Neural crest cell (in vitro differentiated cells): ENCODE results near the gene BTN2A1. TPM values are rescaled to one million over a fixed set of nuclear protein-coding genes. Genes with fewer than 3 reads are reported as not detected.

Experiments used
- DNase-seq: peaks from one replicate; pipeline ENCODE4 v3.0.0; 2021; ENCODE audit warnings: low read depth, mixed read lengths, low spot score
- H3K27ac Mint-ChIP-seq: one replicate; pipeline ENCODE4 v1.8.0; 2021; ENCODE audit warnings: mild to moderate bottlenecking, mixed read lengths; ENCODE audit not compliant: unreplicated experiment
- H3K27me3 Mint-ChIP-seq: 2 replicates; pipeline ENCODE4 v1.8.0; 2021; ENCODE audit warnings: low read depth, mild to moderate bottlenecking, mixed read lengths
- H3K36me3 Mint-ChIP-seq: 2 replicates; pipeline ENCODE4 v1.8.0; 2021; ENCODE audit warnings: low read depth, mild to moderate bottlenecking, mixed read lengths
- H3K4me1 Mint-ChIP-seq: 2 replicates; pipeline ENCODE4 v1.8.0; 2021; ENCODE audit warnings: mixed read lengths
- H3K4me3 Mint-ChIP-seq: one replicate; pipeline ENCODE4 v1.8.0; 2021; ENCODE audit warnings: mild to moderate bottlenecking, mixed read lengths
- H3K9me3 Mint-ChIP-seq: 2 replicates; pipeline ENCODE4 v1.8.0; 2021; ENCODE audit warnings: mixed read lengths
- CTCF ChIP-seq: fragments of 200-600 bp; sonication (generic); conservative IDR thresholded peaks from 2 replicates; pipeline ENCODE4 v1.5.0; 2021; ENCODE audit warnings: antibody characterized with exemption, mild to moderate bottlenecking
- total RNA-seq: library from RNA; stranded (reverse); gene quantifications from 2 replicates; pipeline ENCODE4 v1.2.1, GENCODE V29; 2021

The BTN2A1 gene
- total RNA-seq, 1 donor from 2014 or later = 25.2 TPM

DNA sequence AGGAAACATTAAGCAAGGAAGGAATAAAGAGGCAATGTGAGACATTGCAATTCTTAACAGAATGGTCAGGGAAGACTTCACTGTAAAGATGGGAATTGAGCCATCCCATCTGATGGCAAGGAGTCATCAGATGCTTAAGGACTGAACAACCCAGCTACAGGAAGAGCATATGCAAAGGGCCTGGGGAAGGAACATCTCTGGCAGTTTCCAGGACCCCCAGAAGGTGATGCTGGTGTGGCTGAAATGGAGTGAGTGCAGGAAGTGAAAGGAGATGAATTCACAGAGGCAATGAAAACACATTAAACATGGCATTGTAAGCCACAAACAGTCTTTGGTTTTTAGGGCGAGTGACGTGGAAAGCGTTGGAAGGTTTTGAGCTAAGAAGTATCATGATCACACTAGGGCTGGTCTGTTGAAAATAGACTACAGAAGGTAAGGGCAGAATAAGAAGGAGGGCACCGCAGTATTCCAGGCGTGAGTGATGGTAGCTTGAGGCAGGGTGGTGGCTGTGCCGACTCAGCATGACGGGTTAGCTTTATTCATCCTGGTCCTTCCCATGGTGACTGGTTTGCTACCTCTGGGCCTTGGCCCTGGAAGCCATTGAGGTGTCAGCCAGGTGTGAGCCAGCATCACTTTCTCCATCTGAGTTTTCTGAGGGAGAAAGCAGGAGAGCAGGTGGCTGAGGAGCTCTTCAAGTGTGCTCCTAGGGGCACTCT is 6.8 kb downstream of the BTN2A1 start:
- Mint-ChIP-seq H3K9me3 (no peaks in the 10 kb centered on the region), H3K4me1 (peaks cover 8% of the 10 kb centered on the region), H3K36me3 (peaks cover 46% of the 10 kb centered on the region), H3K27ac (no peak overlapping the region), H3K4me3 (no peak overlapping the region), H3K27me3 (no peaks in the 10 kb centered on the region)
- no peak for TF ChIP-seq CTCF
- DNase-seq = no peak

GRCh38 chr6:26465776-26466175 is 8.0 kb downstream of the BTN2A1 start:
- Mint-ChIP-seq H3K4me3 (no peak overlapping the region), H3K9me3 (no peaks in the 10 kb centered on the region), H3K36me3 (peaks cover 46% of the 10 kb centered on the region), H3K27ac (no peak overlapping the region), H3K27me3 (no peaks in the 10 kb centered on the region), H3K4me1 (peaks cover 8% of the 10 kb centered on the region)
- no peak for DNase-seq
- TF ChIP-seq CTCF = no peak

DNA sequence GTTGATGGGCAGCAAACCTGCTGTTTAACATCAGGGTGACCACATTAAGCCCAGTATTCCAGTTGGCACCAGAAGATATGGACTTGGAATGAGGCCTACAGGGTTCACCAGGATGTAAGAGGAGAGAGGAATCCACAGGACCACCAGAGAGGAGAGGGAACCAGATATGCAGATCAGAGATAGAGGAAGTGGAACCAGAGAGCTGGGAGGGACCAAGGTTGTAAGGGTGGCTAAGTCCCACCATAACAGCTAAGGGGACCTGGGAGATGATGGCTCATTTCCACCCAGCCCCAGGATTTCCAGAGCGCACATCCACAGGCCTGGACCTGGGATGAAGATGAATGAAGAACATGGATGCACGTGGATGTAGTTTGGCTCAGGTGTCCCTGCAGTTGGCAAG is 11.1 kb downstream of the BTN2A1 start:
- TF ChIP-seq CTCF = no peak
- Mint-ChIP-seq H3K4me1 (peaks cover 4% of the 10 kb centered on the region), H3K36me3 (peaks cover 46% of the 10 kb centered on the region), H3K27ac (no peak overlapping the region), H3K27me3 (no peaks in the 10 kb centered on the region), H3K4me3 (no peak overlapping the region), H3K9me3 (no peaks in the 10 kb centered on the region)
- no peak for DNase-seq

DNA sequence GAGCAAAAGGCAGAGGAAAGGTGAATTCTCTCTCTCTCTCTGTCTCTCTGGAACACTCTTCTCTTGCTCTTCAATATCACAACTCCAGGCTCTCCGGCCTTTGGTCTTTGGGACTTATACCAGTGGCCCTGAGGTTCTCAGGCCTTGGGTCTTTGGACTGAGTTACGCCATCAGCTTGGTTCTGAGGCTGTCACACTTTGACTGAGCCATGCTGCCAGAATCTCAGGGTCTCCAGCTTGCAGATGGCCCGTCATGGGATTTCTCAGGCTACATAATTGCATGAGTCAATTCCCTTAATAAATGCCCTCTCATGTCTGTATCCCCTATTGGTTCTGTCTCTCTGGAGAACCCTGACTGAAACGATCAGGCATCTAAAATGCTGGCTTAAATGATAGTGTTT is 12.9 kb downstream of the BTN2A1 start:
- Mint-ChIP-seq H3K4me1 (peaks cover 18% of the 10 kb centered on the region), H3K27me3 (no peaks in the 10 kb centered on the region), H3K27ac (no peak overlapping the region), H3K4me3 (no peak overlapping the region), H3K36me3 (peaks cover 35% of the 10 kb centered on the region), H3K9me3 (no peaks in the 10 kb centered on the region)
- DNase-seq = no peak
- no peak for TF ChIP-seq CTCF

- no peak for TF ChIP-seq CTCF
Measured at GRCh38 chr6:26471970-26472369, 14.2 kb downstream of the BTN2A1 start.

More at GRCh38 chr6:26471970-26472369, 14.2 kb downstream of the BTN2A1 start:
- Mint-ChIP-seq H3K27ac (no peak overlapping the region), H3K9me3 (no peaks in the 10 kb centered on the region), H3K36me3 (peaks cover 30% of the 10 kb centered on the region), H3K4me1 (peaks cover 31% of the 10 kb centered on the region), H3K27me3 (no peaks in the 10 kb centered on the region), H3K4me3 (no peak overlapping the region)
- no peak for DNase-seq
